GM21360 (cell line): ENCODE results near the gene UBR7.
"Not testable (repeated sequence)": the region's sequence is repeated elsewhere in the genome, so short reads cannot be mapped to it uniquely, and the experiment has no call there.

ENCODE experiments used
- ATAC-seq: cut with Tn5 transposase; IDR thresholded peaks from one replicate; pipeline ENCODE4 v1.9.1; 2021; ENCODE audit warnings: mild to moderate bottlenecking, moderate library complexity; ENCODE audit not compliant: unreplicated experiment

UBR7 gene

GRCh38 chr14:93195316-93195999 lies 11.6 kb upstream of the UBR7 start:
- ATAC-seq: no peak

GRCh38 chr14:93199031-93199430 lies 8.0 kb upstream of the UBR7 start:
- ATAC-seq: no peak

- ATAC-seq: no peak
Measured at GRCh38 chr14:93200553-93200952, 6.5 kb upstream of the UBR7 start.

- no peak for ATAC-seq
Measured at GRCh38 chr14:93201155-93201704, 5.8 kb upstream of the UBR7 start.

- ATAC-seq: peak; percentile 32
Measured at GRCh38 chr14:93207468-93208308, 632 bp downstream of the UBR7 start.

- ATAC-seq: peak; percentile 57
Measured at GRCh38 chr14:93212432-93212831, 5.4 kb downstream of the UBR7 start.

- ATAC-seq: no peak
Measured at GRCh38 chr14:93214598-93214997, 7.5 kb downstream of the UBR7 start.

- peak; percentile 54 for ATAC-seq
Measured at GRCh38 chr14:93219103-93219726, 12.2 kb downstream of the UBR7 start.

- ATAC-seq: no peak
Measured at GRCh38 chr14:93220509-93220908, 13.5 kb downstream of the UBR7 start.

- no peak for ATAC-seq
Measured at GRCh38 chr14:93223565-93223964, 16.5 kb downstream of the UBR7 start.

- no peak for ATAC-seq
Measured at GRCh38 chr14:93228550-93228949, 21.5 kb downstream of the UBR7 start.

GRCh38 chr14:93230539-93230938 lies 23.5 kb downstream of the UBR7 start:
- ATAC-seq: no peak

- ATAC-seq: no peak
Measured at GRCh38 chr14:93231129-93231979, 24.3 kb downstream of the UBR7 start.

GRCh38 chr14:93232159-93232558 lies 25.1 kb downstream of the UBR7 start:
- ATAC-seq: no peak

GRCh38 chr14:93233078-93233477 lies 26.0 kb downstream of the UBR7 start:
- ATAC-seq: not testable (repeated sequence)

GRCh38 chr14:93234798-93235197 lies 27.7 kb downstream of the UBR7 start:
- ATAC-seq: no peak

- no peak for ATAC-seq
Measured at GRCh38 chr14:93239869-93240677, 33.0 kb downstream of the UBR7 start.

- no peak for ATAC-seq
Measured at GRCh38 chr14:93240678-93241000, 33.6 kb downstream of the UBR7 start.

- ATAC-seq: no peak
Measured at GRCh38 chr14:93245764-93246420, 38.8 kb downstream of the UBR7 start.
